Fibroblast of lung (primary cell): ENCODE results near the gene PLCB2.

Experiments
- CTCF ChIP-seq, 2 donors: IDR thresholded peaks in 1 of 2; conservative IDR thresholded peaks in 1 of 2; 1 replicate in 1 of 2; 2 replicates in 1 of 2; pipeline ENCODE4 v1.5.1; 2011 to 2012; ENCODE audit warnings: low read length in 2 of 2, control low read depth in 1 of 2, inconsistent platforms in 1 of 2, low read depth in 1 of 2, mild to moderate bottlenecking in 1 of 2
- EZH2 ChIP-seq: IDR thresholded peaks from 2 replicates; pipeline ENCODE4 v1.5.1; 2012; ENCODE audit warnings: low read length, control low read depth, mild to moderate bottlenecking; ENCODE audit errors: missing control alignments

DNA sequence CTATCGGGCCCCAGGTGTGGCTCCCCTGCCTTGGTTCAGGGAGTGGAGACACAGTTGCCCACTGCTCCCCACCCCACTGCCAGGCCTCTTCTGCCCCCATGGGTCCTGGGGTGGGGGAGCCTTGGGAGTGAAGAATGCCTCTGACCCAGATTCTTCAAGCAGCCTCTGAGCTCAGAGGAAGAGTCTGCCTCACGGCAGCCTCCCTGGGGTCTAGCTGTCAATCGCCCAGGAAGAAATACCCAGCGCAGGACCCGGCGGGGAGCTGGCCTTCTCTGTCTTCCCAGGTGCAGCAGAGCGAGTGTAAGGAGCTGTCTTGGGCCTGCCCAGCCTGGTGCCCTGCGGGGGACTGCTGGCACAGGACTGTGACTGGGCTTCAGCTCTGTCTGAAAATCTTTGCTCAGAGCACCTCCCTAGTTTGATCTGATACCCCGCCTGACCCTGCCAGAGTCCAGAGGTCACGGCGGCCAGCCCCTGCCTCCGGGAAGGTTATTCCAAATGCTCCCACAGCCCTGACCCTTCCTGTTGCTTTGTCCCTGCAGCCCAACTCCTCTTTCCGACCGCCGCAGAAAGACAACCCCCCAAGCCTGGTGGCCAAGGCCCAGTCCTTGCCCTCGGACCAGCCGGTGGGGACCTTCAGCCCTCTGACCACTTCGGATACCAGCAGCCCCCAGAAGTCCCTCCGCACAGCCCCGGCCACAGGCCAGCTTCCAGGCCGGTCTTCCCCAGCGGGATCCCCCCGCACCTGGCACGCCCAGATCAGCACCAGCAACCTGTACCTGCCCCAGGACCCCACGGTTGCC lies 35.9 kb downstream of the PLCB2 start:
- no peak for TF ChIP-seq CTCF (conservative IDR thresholded peaks at IDR 0.05 in 1 of 2, IDR thresholded peaks at IDR 0.05 in 1 of 2; ENCODE audit: low read depth in 1 of 2, low read length in 2 of 2)
- TF ChIP-seq EZH2: no peak
